Smooth muscle cell of the brain vasculature (primary cell): ENCODE results near the gene MRPL55.

Experiments used
- DNase-seq: peaks from one replicate; pipeline ENCODE4 v3.0.0-alpha.2; 2012; ENCODE audit warnings: low read depth, low spot score

Gene MRPL55

GRCh38 chr1:228101614-228101993 is 7.5 kb downstream of the MRPL55 start:
- no peak for DNase-seq

GRCh38 chr1:228100822-228101613 is 8.1 kb downstream of the MRPL55 start:
- no peak for DNase-seq

- DNase-seq: no peak
Observed at GRCh38 chr1:228099331-228099732, 9.8 kb downstream of the MRPL55 start.

GRCh38 chr1:228098323-228098931 is 10.7 kb downstream of the MRPL55 start:
- DNase-seq: no peak

GRCh38 chr1:228097333-228098081 is 11.6 kb downstream of the MRPL55 start:
- DNase-seq: no peak

GRCh38 chr1:228096416-228097332 is 12.4 kb downstream of the MRPL55 start:
- no peak for DNase-seq

GRCh38 chr1:228095938-228096337 is 13.2 kb downstream of the MRPL55 start:
- DNase-seq: no peak

GRCh38 chr1:228095161-228095560 is 13.9 kb downstream of the MRPL55 start:
- no peak for DNase-seq

- DNase-seq: no peak
Observed at GRCh38 chr1:228094432-228095016, 14.6 kb downstream of the MRPL55 start.

GRCh38 chr1:228093050-228093906 is 15.8 kb downstream of the MRPL55 start:
- DNase-seq: no peak

- DNase-seq: no peak
Observed at GRCh38 chr1:228092342-228093049, 16.6 kb downstream of the MRPL55 start.

GRCh38 chr1:228091084-228091483 is 18.0 kb downstream of the MRPL55 start:
- no peak for DNase-seq

GRCh38 chr1:228090613-228091081 is 18.5 kb downstream of the MRPL55 start:
- no peak for DNase-seq

- DNase-seq: no peak
Observed at GRCh38 chr1:228089519-228090380, 19.3 kb downstream of the MRPL55 start.

GRCh38 chr1:228088586-228089498 is 20.3 kb downstream of the MRPL55 start:
- no peak for DNase-seq

- DNase-seq: no peak
Observed at GRCh38 chr1:228087771-228088251, 21.3 kb downstream of the MRPL55 start.

- no peak for DNase-seq
Observed at GRCh38 chr1:228085287-228085951, 23.7 kb downstream of the MRPL55 start.
